HG02588 (cell line): ENCODE measurements around the gene IL17RA.

Source experiments
- ATAC-seq: cut with Tn5 transposase; IDR thresholded peaks from one replicate; pipeline ENCODE4 v1.9.1; 2021; ENCODE audit warnings: mild to moderate bottlenecking, moderate library complexity; ENCODE audit not compliant: unreplicated experiment

The IL17RA gene

GRCh38 chr22:17079572-17079971, 5.2 kb upstream of the IL17RA start:
- no peak for ATAC-seq

GRCh38 chr22:17083255-17083654, 1.5 kb upstream of the IL17RA start:
- no peak for ATAC-seq

GRCh38 chr22:17083811-17084441, 874 bp upstream of the IL17RA start:
- ATAC-seq = no peak

GRCh38 chr22:17085277-17086181, 729 bp downstream of the IL17RA start:
- ATAC-seq = peak; percentile 8

- no peak for ATAC-seq
Measured at GRCh38 chr22:17086296-17086695, 1.5 kb downstream of the IL17RA start.

GRCh38 chr22:17086788-17087497, 2.1 kb downstream of the IL17RA start:
- ATAC-seq = no peak

- ATAC-seq = peak; percentile 29
Measured at GRCh38 chr22:17087498-17088131, 2.8 kb downstream of the IL17RA start.

- ATAC-seq = no peak
Measured at GRCh38 chr22:17090550-17090949, 5.8 kb downstream of the IL17RA start.

- no peak for ATAC-seq
Measured at GRCh38 chr22:17091851-17092250, 7.1 kb downstream of the IL17RA start.

- no peak for ATAC-seq
Measured at GRCh38 chr22:17093081-17093480, 8.3 kb downstream of the IL17RA start.

- ATAC-seq = no peak
Measured at GRCh38 chr22:17095538-17095937, 10.7 kb downstream of the IL17RA start.

- no peak for ATAC-seq
Measured at GRCh38 chr22:17096071-17096470, 11.3 kb downstream of the IL17RA start.

GRCh38 chr22:17097062-17097461, 12.3 kb downstream of the IL17RA start:
- no peak for ATAC-seq

GRCh38 chr22:17097701-17098100, 12.9 kb downstream of the IL17RA start:
- no peak for ATAC-seq

GRCh38 chr22:17098379-17098819, 13.6 kb downstream of the IL17RA start:
- ATAC-seq = no peak

- no peak for ATAC-seq
Measured at GRCh38 chr22:17100621-17101020, 15.8 kb downstream of the IL17RA start.

- no peak for ATAC-seq
Measured at GRCh38 chr22:17101475-17102296, 16.9 kb downstream of the IL17RA start.

- ATAC-seq = no peak
Measured at GRCh38 chr22:17102297-17102667, 17.5 kb downstream of the IL17RA start.

- no peak for ATAC-seq
Measured at GRCh38 chr22:17103351-17103750, 18.6 kb downstream of the IL17RA start.

GRCh38 chr22:17104336-17104935, 19.6 kb downstream of the IL17RA start:
- ATAC-seq = no peak
